ENCODE measurements around the gene AMBP.

AMBP gene

DNA sequence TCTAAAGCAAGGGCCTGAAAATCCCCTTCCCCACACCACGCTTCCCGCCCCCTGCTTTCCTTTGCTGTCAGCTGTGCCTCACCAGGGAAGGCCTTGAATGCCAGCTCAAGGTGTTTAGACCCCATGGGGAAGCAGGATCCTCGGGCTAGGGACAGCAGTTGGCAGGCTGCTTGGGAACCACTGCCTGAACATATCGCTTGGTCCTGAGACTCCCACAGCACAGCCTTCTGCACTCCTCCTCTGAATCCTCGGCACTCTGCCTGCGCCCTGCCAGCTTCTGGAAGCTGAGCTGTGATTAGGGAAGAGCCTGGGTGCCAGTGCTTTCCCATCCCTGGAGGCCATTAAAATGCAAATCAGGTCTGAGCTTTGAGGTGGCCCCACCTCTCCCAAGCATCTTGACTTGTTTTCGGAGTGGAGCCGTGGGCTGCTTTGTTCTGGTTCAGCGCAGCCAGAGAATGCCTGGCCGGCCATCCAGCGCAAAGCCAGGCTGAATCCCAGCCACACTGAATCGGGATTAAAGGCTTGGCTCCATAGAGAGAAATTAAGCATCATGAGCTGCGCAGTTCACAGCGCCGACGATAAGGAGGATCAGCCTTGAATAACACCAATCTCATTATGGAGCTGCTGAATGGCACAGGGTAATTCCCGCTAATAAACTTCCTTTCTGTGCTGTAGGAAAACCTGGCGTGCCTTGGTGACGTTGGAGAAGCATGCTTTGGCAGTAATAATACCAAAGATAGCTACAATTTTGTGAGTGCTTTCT lies 40.0 kb downstream of the AMBP start:
- TF ChIP-seq, protein P1, sequence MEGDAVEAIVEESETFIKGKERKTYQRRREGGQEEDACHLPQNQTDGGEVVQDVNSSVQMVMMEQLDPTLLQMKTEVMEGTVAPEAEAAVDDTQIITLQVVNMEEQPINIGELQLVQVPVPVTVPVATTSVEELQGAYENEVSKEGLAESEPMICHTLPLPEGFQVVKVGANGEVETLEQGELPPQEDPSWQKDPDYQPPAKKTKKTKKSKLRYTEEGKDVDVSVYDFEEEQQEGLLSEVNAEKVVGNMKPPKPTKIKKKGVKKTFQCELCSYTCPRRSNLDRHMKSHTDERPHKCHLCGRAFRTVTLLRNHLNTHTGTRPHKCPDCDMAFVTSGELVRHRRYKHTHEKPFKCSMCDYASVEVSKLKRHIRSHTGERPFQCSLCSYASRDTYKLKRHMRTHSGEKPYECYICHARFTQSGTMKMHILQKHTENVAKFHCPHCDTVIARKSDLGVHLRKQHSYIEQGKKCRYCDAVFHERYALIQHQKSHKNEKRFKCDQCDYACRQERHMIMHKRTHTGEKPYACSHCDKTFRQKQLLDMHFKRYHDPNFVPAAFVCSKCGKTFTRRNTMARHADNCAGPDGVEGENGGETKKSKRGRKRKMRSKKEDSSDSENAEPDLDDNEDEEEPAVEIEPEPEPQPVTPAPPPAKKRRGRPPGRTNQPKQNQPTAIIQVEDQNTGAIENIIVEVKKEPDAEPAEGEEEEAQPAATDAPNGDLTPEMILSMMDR (conservative IDR thresholded peaks at IDR 0.05; ENCODE audit: low read length), result no peak
- DNase-seq (ENCODE audit: low read depth), result no peak
- H3K4me3 ChIP-seq (ENCODE audit: low read length), result no peak overlapping the region

- TF ChIP-seq, protein P1 (conservative IDR thresholded peaks at IDR 0.05; ENCODE audit: low read length), result no peak
- no peak for DNase-seq (ENCODE audit: low read depth)
- H3K4me3 ChIP-seq (ENCODE audit: low read length), result no peak overlapping the region
Measured at GRCh38 chr9:114037249-114037648, 40.9 kb downstream of the AMBP start.

GRCh38 chr9:114035845-114036801 lies 42.0 kb downstream of the AMBP start:
- TF ChIP-seq, protein P1 (conservative IDR thresholded peaks at IDR 0.05; ENCODE audit: low read length), result no peak
- H3K4me3 ChIP-seq (ENCODE audit: low read length), result no peak overlapping the region

GRCh38 chr9:114035221-114035844 lies 42.8 kb downstream of the AMBP start:
- DNase-seq (ENCODE audit: low read depth), result no peak
- TF ChIP-seq, protein P1 (conservative IDR thresholded peaks at IDR 0.05; ENCODE audit: low read length), result no peak
- H3K4me3 ChIP-seq (ENCODE audit: low read length), result no peak overlapping the region

More at GRCh38 chr9:114035845-114036801, 42.0 kb downstream of the AMBP start:
- DNase-seq (ENCODE audit: low read depth), result no peak

DNA sequence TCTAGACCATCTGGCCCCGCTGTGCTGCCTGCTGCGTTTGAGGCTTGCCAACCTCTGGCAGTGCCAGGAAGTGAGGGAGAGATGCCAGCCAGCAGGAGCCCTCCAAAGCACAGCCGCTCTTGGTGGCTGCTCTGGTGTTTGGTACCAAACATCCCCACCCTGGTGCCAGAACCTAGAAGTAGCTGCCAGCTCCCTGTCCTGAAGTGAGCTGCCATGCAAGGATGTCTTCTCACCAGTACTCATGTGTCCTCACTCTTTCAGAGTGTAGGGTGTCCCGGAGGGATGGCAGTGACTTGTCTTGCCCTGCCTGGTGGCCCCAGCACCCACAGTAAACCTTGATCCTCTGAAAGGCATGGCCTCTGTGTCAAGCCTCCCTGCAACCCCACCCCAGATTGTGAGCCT lies 43.4 kb downstream of the AMBP start:
- no peak overlapping the region for H3K4me3 ChIP-seq (ENCODE audit: low read length)
- TF ChIP-seq, protein P1 (conservative IDR thresholded peaks at IDR 0.05; ENCODE audit: low read length), result no peak
- no peak for DNase-seq (ENCODE audit: low read depth)

- DNase-seq (ENCODE audit: low read depth), result no peak
- TF ChIP-seq, protein P1 (conservative IDR thresholded peaks at IDR 0.05; ENCODE audit: low read length), result no peak
Measured at GRCh38 chr9:114034196-114034595, 43.9 kb downstream of the AMBP start.

More at GRCh38 chr9:114034196-114034595, 43.9 kb downstream of the AMBP start:
- no peak overlapping the region for H3K4me3 ChIP-seq (ENCODE audit: low read length)
